Activated naive CD4-positive, alpha-beta T cell treated with anti-CD3 and anti-CD28 coated beads, Interleukin-2, amount 50 U/mL, for 16 hours (primary cell): Measurements from ENCODE around the gene OR5M11.
"Not testable (repeated sequence)": the region's sequence is repeated elsewhere in the genome, so short reads cannot be mapped to it uniquely, and the experiment has no call there.

Experiments used
- DNase-seq: peaks from one replicate; pipeline ENCODE4 v3.0.0-alpha.2; 2020

The OR5M11 gene

GRCh38 chr11:56543157-56543556 lies at the start of gene OR5M11:
Gene OR5M11, minus strand, starts transcription at chr11:56543257. Its CDS starts 0 bp downstream, at chr11:56543257.
- DNase-seq = no peak

GRCh38 chr11:56592088-56592717 lies 49.1 kb upstream of the OR5M11 start:
- DNase-seq = not testable (repeated sequence)

GRCh38 chr11:56577621-56578020 lies 34.6 kb upstream of the OR5M11 start, which contains the start of gene OR5M10:
Gene OR5M10, minus strand, starts transcription at chr11:56577721. Its CDS starts 0 bp downstream, at chr11:56577721.
- DNase-seq = no peak

GRCh38 chr11:56558574-56558973 lies 15.5 kb upstream of the OR5M11 start:
- DNase-seq = no peak

- not testable (repeated sequence) for DNase-seq
Observed at GRCh38 chr11:56554691-56555090, 11.6 kb upstream of the OR5M11 start.

GRCh38 chr11:56545531-56545930 lies 2.5 kb upstream of the OR5M11 start:
- no peak for DNase-seq

GRCh38 chr11:56543739-56544138 lies 682 bp upstream of the OR5M11 start:
- no peak for DNase-seq

- DNase-seq = no peak
Observed at GRCh38 chr11:56533054-56533740, 9.9 kb downstream of the OR5M11 start.

- no peak for DNase-seq
Observed at GRCh38 chr11:56531856-56532255, 11.2 kb downstream of the OR5M11 start.

- no peak for DNase-seq
Observed at GRCh38 chr11:56522008-56522407, 21.0 kb downstream of the OR5M11 start.

GRCh38 chr11:56513280-56513679 lies 29.8 kb downstream of the OR5M11 start:
- DNase-seq = no peak

GRCh38 chr11:56509439-56509838 lies 33.6 kb downstream of the OR5M11 start:
- DNase-seq = no peak

GRCh38 chr11:56497010-56497409 lies 46.0 kb downstream of the OR5M11 start:
- DNase-seq = no peak

GRCh38 chr11:56495117-56495516 lies 47.9 kb downstream of the OR5M11 start:
- DNase-seq = no peak
